B cell (primary cell): ENCODE measurements around the gene CACNG4. TPM values are rescaled to one million over a fixed set of nuclear protein-coding genes. Genes with fewer than 3 reads are reported as not detected.

Source experiments
- ATAC-seq: fragments of 200-7000 bp; cut with Tn5 transposase; one replicate; pipeline ENCODE4 v1.10.0; 2021; ENCODE audit warnings: low read depth, mild to moderate bottlenecking, moderate number of reproducible peaks, moderate library complexity
- CTCF ChIA-PET: fragments of 350-600 bp; sonication (Branson Sonifier 250); formaldehyde crosslinking; loops from one replicate; lab custom pipeline; 2021; ENCODE audit warnings: antibody characterized with exemption, inconsistent platforms; lab: Charles Lee
- POLR2A ChIA-PET: fragments of 350-600 bp; sonication (Branson Sonifier 250); formaldehyde crosslinking; loops from one replicate; lab custom pipeline; 2021; ENCODE audit warnings: antibody characterized with exemption; lab: Charles Lee
- DNase-seq: peaks from one replicate; pipeline ENCODE4 v3.0.0; 2013
- H2AFZ ChIP-seq: 2 replicates; pipeline ENCODE4 v1.6.1; 2012; ENCODE audit warnings: mild to moderate bottlenecking, low read depth, low read length; ENCODE audit not compliant: insufficient read depth, poor library complexity, severe bottlenecking
- H3K27ac ChIP-seq, 2 donors: 1 replicate in 1 of 2; 2 replicates in 1 of 2; pipeline ENCODE4 v1.5.1; 2012 to 2013; ENCODE audit warnings: low read length in 2 of 2, mild to moderate bottlenecking in 2 of 2, moderate library complexity in 1 of 2
- H3K27me3 ChIP-seq, 4 experiments: fragments of 200-600 bp in 1 of 4; sonication (generic) in 1 of 4; replicated peaks in 1 of 4; 1 replicate in 2 of 4; 2 replicates in 2 of 4; pipeline versions ENCODE4 v1.6.1 to v1.7.0; 2013 to 2016; ENCODE audit warnings: low read length in 3 of 4, mild to moderate bottlenecking in 2 of 4, mixed read lengths in 1 of 4, moderate library complexity in 1 of 4; ENCODE audit not compliant: insufficient read depth in 4 of 4, control insufficient read depth in 3 of 4; ENCODE audit errors: control extremely low read depth in 1 of 4
- H3K36me3 ChIP-seq, 2 experiments: replicated peaks in 1 of 2; 1 replicate in 1 of 2; 2 replicates in 1 of 2; pipeline versions ENCODE4 v1.6.1 to v1.7.1; 2013; ENCODE audit warnings: low read length in 1 of 2; ENCODE audit not compliant: insufficient read depth in 2 of 2, control insufficient read depth in 1 of 2; ENCODE audit errors: control extremely low read depth in 1 of 2, extremely low read depth in 1 of 2
- H3K4me1 ChIP-seq, 2 donors: fragments of 200-600 bp in 1 of 2; sonication (generic) in 1 of 2; 1 replicate in 1 of 2; 2 replicates in 1 of 2; pipeline versions ENCODE4 v1.5.1 to v1.6.1; 2013 to 2017; ENCODE audit warnings: low read length in 2 of 2; ENCODE audit not compliant: control insufficient read depth in 2 of 2, insufficient read depth in 2 of 2
- H3K4me2 ChIP-seq: replicated peaks from 2 replicates; pipeline ENCODE3; 2012; ENCODE audit warnings: mild to moderate bottlenecking, low read depth, low read length; ENCODE audit not compliant: poor library complexity, severe bottlenecking
- H3K4me3 ChIP-seq, 5 experiments: fragments of 200-600 bp in 1 of 5; sonication (generic) in 1 of 5; 1 replicate in 3 of 5; 2 replicates in 2 of 5; pipeline versions ENCODE4 v1.5.1 to v1.7.0; 2011 to 2016; ENCODE audit warnings: low read length in 4 of 5, mild to moderate bottlenecking in 4 of 5, low read depth in 2 of 5, control low read depth in 1 of 5, moderate library complexity in 1 of 5; ENCODE audit not compliant: insufficient read depth in 1 of 5; ENCODE audit errors: control extremely low read depth in 1 of 5, extremely low read depth in 1 of 5
- H3K79me2 ChIP-seq: fragments of 200-600 bp; sonication (generic); one replicate; pipeline ENCODE4 v1.6.0; 2016; ENCODE audit warnings: low read length; ENCODE audit not compliant: control insufficient read depth, insufficient read depth
- H3K9ac ChIP-seq: fragments of 200-600 bp; sonication (generic); 2 replicates; pipeline ENCODE4 v1.6.1; 2017; ENCODE audit warnings: mild to moderate bottlenecking, low read length, moderate library complexity
- H3K9me3 ChIP-seq, 3 donors: one replicate each; pipeline versions ENCODE4 v1.6.1 to v1.7.1; 2013; ENCODE audit warnings: low read length in 2 of 3; ENCODE audit not compliant: control insufficient read depth in 2 of 3, insufficient read depth in 1 of 3; ENCODE audit errors: control extremely low read depth in 1 of 3
- H4K20me1 ChIP-seq: 2 replicates; pipeline ENCODE4 v1.6.0; 2012; ENCODE audit warnings: mild to moderate bottlenecking, low read length; ENCODE audit not compliant: insufficient read depth, control insufficient read depth, poor library complexity, severe bottlenecking
- H3K27ac Mint-ChIP-seq: one replicate; pipeline ENCODE4 v1.8.0; 2021; ENCODE audit warnings: mixed read lengths
- H3K27me3 Mint-ChIP-seq: one replicate; pipeline ENCODE4 v1.8.0; 2021; ENCODE audit warnings: mixed read lengths
- H3K4me1 Mint-ChIP-seq: one replicate; pipeline ENCODE4 v1.8.0; 2021; ENCODE audit warnings: mixed read lengths
- H3K4me3 Mint-ChIP-seq: one replicate; pipeline ENCODE4 v1.8.0; 2021; ENCODE audit warnings: mixed read lengths
- H3K9me3 Mint-ChIP-seq: one replicate; pipeline ENCODE4 v1.8.0; 2022; ENCODE audit warnings: mixed read lengths; ENCODE audit not compliant: insufficient read depth
- CTCF ChIP-seq: fragments of 200-600 bp; IDR thresholded peaks from one replicate; pipeline ENCODE4 v1.8.0; 2022; ENCODE audit warnings: antibody characterized with exemption, mild to moderate bottlenecking
- EZH2 ChIP-seq: IDR thresholded peaks from 2 replicates; pipeline ENCODE4 v1.6.1; 2012; ENCODE audit warnings: borderline replicate concordance, low read depth, mild to moderate bottlenecking, moderate library complexity, low read length; ENCODE audit not compliant: insufficient read depth, poor library complexity, severe bottlenecking
- WGBS: methylation state at CpG from one replicate; pipeline ENCODE4 v1.1.5; 2013; ENCODE audit warnings: missing lambda C conversion rate; ENCODE audit not compliant: insufficient coverage; 5-methylcytosine and 5-hydroxymethylcytosine counted together
- intact Hi-C: fragments of 100-400 bp; cut with micrococcal nuclease; formaldehyde crosslinking; loops from one replicate; pipeline ENCODE4 v1.10.0; 2022
- polyA plus RNA-seq: library from polyadenylated mRNA; depleted of rRNA; stranded (reverse); fragments of >200 nt; gene quantifications from 2 replicates; pipeline ENCODE4 v1.2.3, GENCODE V29; 2012
- total RNA-seq, 2 donors: library from RNA; stranded (reverse); fragments of 120-200 nt in 1 of 2; gene quantifications; 1 replicate in 1 of 2; 2 replicates in 1 of 2; pipeline versions ENCODE4 v1.2.3 to v1.2.4, GENCODE V29; 2013 to 2022

CACNG4 gene
- total and polyA plus RNA-seq, 2 donors (not counting 1 experiment from before 2014, with no cell fraction given): not detected

- H3K27ac Mint-ChIP-seq: no peak overlapping the region
- no peak overlapping the region for H3K4me3 Mint-ChIP-seq
- Histone ChIP-seq H3K79me2 (no peaks in the 10 kb centered on the region), H3K4me3 (no peak overlapping the region), H3K9me3 (peaks cover 2 to 21% (median 20%) of the 10 kb centered on the region in 3 donors), H3K4me1 (no peaks in the 10 kb centered on the region), H3K27ac (no peak overlapping the region), H3K4me2 (no peak overlapping the region), H4K20me1 (no peaks in the 10 kb centered on the region), H3K36me3 (no peaks in the 10 kb centered on the region), H2AFZ (no peak overlapping the region), H3K9ac (no peak overlapping the region), H3K27me3 (no peaks in the 10 kb centered on the region)
- ChIA-PET POLR2A (no interaction called here), CTCF (no interaction called here)
- H3K27me3 Mint-ChIP-seq: no peaks in the 10 kb centered on the region
- ATAC-seq (no peak), DNase-seq (no peak)
- WGBS: no CpG with 5 or more reads among the region's 1 CpG
- H3K9me3 Mint-ChIP-seq: peaks cover 11% of the 10 kb centered on the region
- TF ChIP-seq CTCF: no peak
- no peak for TF ChIP-seq EZH2
- H3K4me1 Mint-ChIP-seq: no peaks in the 10 kb centered on the region
- intact Hi-C loops: no loop called here
Observed at GRCh38 chr17:67047382-67047781, 82.9 kb downstream of the CACNG4 start.

- Histone ChIP-seq H3K79me2 (no peaks in the 10 kb centered on the region), H3K27me3 (no peaks in the 10 kb centered on the region), H3K4me2 (no peak overlapping the region), H2AFZ (no peak overlapping the region), H3K4me3 (no peak overlapping the region), H3K9me3 (peaks cover 2 to 21% (median 20%) of the 10 kb centered on the region in 3 donors), H3K36me3 (no peaks in the 10 kb centered on the region), H3K9ac (no peak overlapping the region), H4K20me1 (no peaks in the 10 kb centered on the region), H3K4me1 (no peaks in the 10 kb centered on the region), H3K27ac (no peak overlapping the region)
- ATAC-seq (no peak), DNase-seq (no peak)
- H3K9me3 Mint-ChIP-seq: peaks cover 11% of the 10 kb centered on the region
- CTCF ChIA-PET: no interaction called here
- no peak overlapping the region for H3K27ac Mint-ChIP-seq
- intact Hi-C loops: no loop called here
- H3K4me1 Mint-ChIP-seq: no peaks in the 10 kb centered on the region
- no CpG with 5 or more reads among the region's 5 CpGs for WGBS
- H3K27me3 Mint-ChIP-seq: no peaks in the 10 kb centered on the region
- POLR2A ChIA-PET: no interaction called here
- TF ChIP-seq EZH2: no peak
- no peak for TF ChIP-seq CTCF
- no peak overlapping the region for H3K4me3 Mint-ChIP-seq
Observed at GRCh38 chr17:67049025-67049739, 84.7 kb downstream of the CACNG4 start.
